Kidney (tissue), 14 donors: ENCODE data around the gene TMEM258. TPM values are rescaled to one million over a fixed set of nuclear protein-coding genes. Genes with fewer than 3 reads are reported as not detected.

Experiments
- DNase-seq, 5 donors: peaks; one replicate each; pipeline ENCODE4 v3.0.0-alpha.2; 2013 to 2020
- FAIRE-seq: peaks from 2 replicates; lab custom pipeline; 2012; peaks lifted over from hg19 to GRCh38; lab: Jason Lieb, UNC
- H3K27ac ChIP-seq, 2 donors: one replicate each; pipeline ENCODE4 v1.7.0; 2013; ENCODE audit warnings: low read depth in 2 of 2, low read length in 2 of 2, inconsistent platforms in 1 of 2
- H3K27me3 ChIP-seq: one replicate; pipeline ENCODE4 v1.7.1; 2013; ENCODE audit warnings: low read length, inconsistent platforms; ENCODE audit not compliant: control insufficient read depth, insufficient read depth
- H3K36me3 ChIP-seq, 3 donors: one replicate each; pipeline versions ENCODE4 v1.7.0 to v1.7.1; 2013; ENCODE audit warnings: low read length in 3 of 3, control low read depth in 1 of 3, inconsistent platforms in 1 of 3; ENCODE audit not compliant: insufficient read depth in 3 of 3, control insufficient read depth in 2 of 3
- H3K4me1 ChIP-seq, 3 donors: one replicate each; pipeline versions ENCODE4 v1.7.0 to v1.7.1; 2013; ENCODE audit warnings: low read length in 3 of 3, inconsistent platforms in 1 of 3, low read depth in 1 of 3; ENCODE audit not compliant: control insufficient read depth in 2 of 3, insufficient read depth in 2 of 3
- H3K4me3 ChIP-seq, 3 donors: one replicate each; pipeline versions ENCODE4 v1.7.0 to v1.8.1; 2013; ENCODE audit warnings: low read length in 3 of 3, control low read depth in 1 of 3, inconsistent platforms in 1 of 3
- H3K9ac ChIP-seq, 3 donors: one replicate each; pipeline versions ENCODE4 v1.7.0 to v1.7.1; 2013; ENCODE audit warnings: low read length in 3 of 3, control low read depth in 1 of 3, inconsistent platforms in 1 of 3
- H3K9me3 ChIP-seq, 3 donors: one replicate each; pipeline versions ENCODE4 v1.7.0 to v1.7.1; 2013; ENCODE audit warnings: low read length in 3 of 3, control low read depth in 1 of 3, inconsistent platforms in 1 of 3; ENCODE audit not compliant: control insufficient read depth in 2 of 3, insufficient read depth in 1 of 3
- intact Hi-C: fragments of 100-400 bp; cut with DNase I; formaldehyde crosslinking; loops from one replicate; pipeline ENCODE4 v1.11.1; 2022
- polyA plus RNA-seq: library from polyadenylated mRNA; stranded (reverse); fragments of 350-450 nt; fragmentation: Illumina TruSeq; extraction: RNeasy Lipid Tissue Mini Kit (QIAGEN cat#74804); gene quantifications from one replicate; pipeline ENCODE4 v1.2.3, GENCODE V29; 2014; ENCODE audit warnings: low read depth, low replicate concordance; ENCODE audit not compliant: insufficient read depth
- total RNA-seq: library from RNA; stranded (reverse); fragmentation: NEBNext Ultra II Directional; extraction: Animal tissue kit (Norgen Biotek cat#: 25700); gene quantifications from one replicate; pipeline ENCODE4 v1.2.1, GENCODE V29; 2021
- TF ChIP-seq, protein P1 (sequence below): IDR thresholded peaks from 3 replicates; pipeline ENCODE4 v1.5.1; 2012; ENCODE audit warnings: mild to moderate bottlenecking, moderate library complexity, borderline replicate concordance; ENCODE audit not compliant: insufficient read depth; ENCODE audit errors: extremely low read depth
- donor health status: control.
- donor health status: control.
- donor health status: control.
- donor health status: control.
- donor health status: control.
- donor health status: DM: yes; HTN: yes; CAD: no.
- donor health status: Normal renal cell carcinoma (clear cell type).

Gene TMEM258
- total and polyA plus RNA-seq, 2 donors from 2014 or later, result 92.1 to 228 TPM

DNA sequence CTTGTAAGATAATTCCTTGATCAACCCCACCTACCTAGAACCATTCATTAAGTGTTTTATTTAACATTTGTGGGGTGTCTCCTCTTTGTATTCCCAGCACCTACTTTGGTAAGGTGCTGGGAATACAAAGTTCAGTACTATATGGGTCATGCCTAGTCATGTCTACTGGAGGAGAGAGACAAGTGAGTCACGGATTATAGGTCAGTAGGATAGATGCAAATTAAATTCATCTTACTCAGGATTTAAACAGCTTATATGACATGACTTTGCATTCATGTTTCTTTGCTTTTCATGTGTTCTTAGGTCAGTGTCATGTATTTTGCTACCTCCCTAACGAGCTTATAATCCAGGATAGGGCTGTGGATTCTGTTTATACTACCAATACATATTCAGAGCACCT, 27.8 kb upstream of the TMEM258 start:
- intact Hi-C loops, result no loop called here
- no peak overlapping the region for H3K9ac ChIP-seq
- H3K27ac ChIP-seq, result no peak overlapping the region
- peaks cover 0 to 8% (median 0%) of the 10 kb centered on the region in 3 donors for H3K4me1 ChIP-seq
- H3K4me3 ChIP-seq, result no peak overlapping the region
- no peaks in the 10 kb centered on the region for H3K9me3 ChIP-seq
- no peaks in the 10 kb centered on the region for H3K27me3 ChIP-seq
- DNase-seq, result no peak
- H3K36me3 ChIP-seq, result no peaks in the 10 kb centered on the region
- TF ChIP-seq, protein P1, sequence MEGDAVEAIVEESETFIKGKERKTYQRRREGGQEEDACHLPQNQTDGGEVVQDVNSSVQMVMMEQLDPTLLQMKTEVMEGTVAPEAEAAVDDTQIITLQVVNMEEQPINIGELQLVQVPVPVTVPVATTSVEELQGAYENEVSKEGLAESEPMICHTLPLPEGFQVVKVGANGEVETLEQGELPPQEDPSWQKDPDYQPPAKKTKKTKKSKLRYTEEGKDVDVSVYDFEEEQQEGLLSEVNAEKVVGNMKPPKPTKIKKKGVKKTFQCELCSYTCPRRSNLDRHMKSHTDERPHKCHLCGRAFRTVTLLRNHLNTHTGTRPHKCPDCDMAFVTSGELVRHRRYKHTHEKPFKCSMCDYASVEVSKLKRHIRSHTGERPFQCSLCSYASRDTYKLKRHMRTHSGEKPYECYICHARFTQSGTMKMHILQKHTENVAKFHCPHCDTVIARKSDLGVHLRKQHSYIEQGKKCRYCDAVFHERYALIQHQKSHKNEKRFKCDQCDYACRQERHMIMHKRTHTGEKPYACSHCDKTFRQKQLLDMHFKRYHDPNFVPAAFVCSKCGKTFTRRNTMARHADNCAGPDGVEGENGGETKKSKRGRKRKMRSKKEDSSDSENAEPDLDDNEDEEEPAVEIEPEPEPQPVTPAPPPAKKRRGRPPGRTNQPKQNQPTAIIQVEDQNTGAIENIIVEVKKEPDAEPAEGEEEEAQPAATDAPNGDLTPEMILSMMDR, result no peak
- FAIRE-seq, result no peak

DNA sequence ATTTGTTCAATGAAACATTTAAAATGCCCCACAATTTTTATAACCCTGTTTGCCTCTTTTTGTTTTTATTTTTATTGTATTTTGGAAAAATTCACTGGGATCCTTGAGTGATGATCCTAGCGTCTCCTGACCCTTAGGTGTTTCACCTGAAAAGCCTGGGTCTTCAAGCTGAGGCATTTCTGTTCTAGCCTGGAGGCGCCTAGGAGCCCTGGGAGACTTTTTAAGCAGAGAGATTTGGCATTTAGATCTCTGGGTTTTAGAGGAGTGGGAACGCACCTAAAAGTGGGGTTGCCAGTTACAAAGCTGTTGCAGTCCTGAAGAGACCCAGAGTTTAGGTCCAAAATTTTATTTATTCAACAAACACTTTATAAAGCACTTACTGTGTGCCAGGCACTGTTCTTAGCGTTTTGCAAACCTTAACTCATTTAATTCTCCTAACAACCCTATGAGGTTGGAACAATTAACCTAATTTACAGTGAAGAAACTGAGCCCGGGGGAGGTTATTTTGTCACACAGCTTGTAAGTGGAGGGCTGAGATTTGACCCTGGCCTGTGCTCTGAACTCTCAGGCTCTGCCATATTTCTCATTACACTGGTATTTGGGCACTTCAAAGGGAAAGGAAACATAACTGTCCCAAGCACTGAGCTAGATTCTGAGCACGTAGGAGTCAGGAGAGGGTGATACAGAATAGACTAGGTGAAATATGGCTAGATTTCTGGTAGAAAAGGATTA, 25.2 kb upstream of the TMEM258 start:
- intact Hi-C loops, result no loop called here
- Histone ChIP-seq H3K27ac (no peak overlapping the region), H3K27me3 (no peaks in the 10 kb centered on the region), H3K4me3 (peak overlapping the region in 1 of 3 donors; percentile 51), H3K4me1 (peaks cover 0 to 8% (median 0%) of the 10 kb centered on the region in 3 donors), H3K36me3 (no peaks in the 10 kb centered on the region), H3K9me3 (no peaks in the 10 kb centered on the region), H3K9ac (peak overlapping the region in 1 of 3 donors; percentile 26)
- DNase-seq (peak in 2 of 5 donors; percentile 32 to 46), FAIRE-seq (no peak)
- TF ChIP-seq, protein P1, result no peak

DNA sequence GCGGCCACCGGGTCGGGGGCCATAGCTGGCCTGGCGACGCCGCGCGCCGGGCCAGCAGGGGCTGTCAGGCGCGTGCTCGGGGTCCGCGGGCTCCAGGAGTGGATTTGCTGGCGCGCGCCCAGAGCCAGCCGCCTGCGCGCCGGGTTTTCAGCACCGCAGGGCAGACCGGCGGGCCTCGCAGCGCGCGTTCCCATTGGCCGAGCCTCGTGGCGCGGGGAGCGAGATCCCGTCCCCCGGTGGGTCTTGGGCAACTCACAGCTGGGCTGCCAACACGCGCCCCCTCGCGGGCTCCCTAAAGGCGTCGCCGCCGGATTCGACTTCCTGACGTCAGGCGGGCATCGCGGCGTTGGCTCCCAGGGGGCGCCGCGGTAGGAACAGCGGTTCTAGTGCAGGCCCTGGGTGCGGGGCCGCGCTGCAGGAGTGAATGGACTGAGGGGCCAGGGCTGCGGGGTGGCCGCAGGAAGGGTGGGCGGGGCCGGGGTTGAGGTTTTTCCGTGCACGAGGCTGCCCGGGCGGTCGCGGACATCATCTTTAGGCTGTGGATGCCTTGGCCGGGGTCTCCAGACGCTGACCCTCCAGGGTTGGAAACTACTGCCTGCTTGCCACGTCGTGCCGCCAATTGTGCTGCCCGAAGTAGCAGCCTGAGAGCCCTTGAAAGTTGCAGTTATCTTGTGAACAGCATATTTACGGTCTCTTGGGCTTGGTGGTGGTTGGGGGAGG, 24.5 kb upstream of the TMEM258 start, which contains the start of gene FADS1:
FADS1 (minus strand) TSS at position 268 of the 720 bp plus-strand sequence; CDS start at position 194, 74 bp downstream.
- no peak for FAIRE-seq
- peak; percentile 97 to 98 (median 97) for DNase-seq
- intact Hi-C loops, result no loop called here

More for the DNA sequence above, 24.5 kb upstream of the TMEM258 start, which contains the start of gene FADS1:
- TF ChIP-seq, protein P1, result peak; percentile 51
- no peaks in the 10 kb centered on the region for H3K27me3 ChIP-seq
- no peaks in the 10 kb centered on the region for H3K9me3 ChIP-seq
- H3K9ac ChIP-seq, result peak within 1 kb of the TSS; percentile 32 to 94 (median 94)
- H3K36me3 ChIP-seq, result peaks cover 0 to 2% (median 1%) of the 10 kb centered on the region in 3 donors
- H3K4me3 ChIP-seq, result peak within 1 kb of the TSS; percentile 75 to 82 (median 79)
- peaks cover 0 to 8% (median 0%) of the 10 kb centered on the region in 3 donors for H3K4me1 ChIP-seq
- H3K27ac ChIP-seq, result peak within 1 kb of the TSS; percentile 93 to 97
